ENCODE results near the gene SERPINB6.
"Not testable (repeated sequence)": the region's sequence is repeated elsewhere in the genome, so short reads cannot be mapped to it uniquely, and the experiment has no call there.

SERPINB6 gene

DNA sequence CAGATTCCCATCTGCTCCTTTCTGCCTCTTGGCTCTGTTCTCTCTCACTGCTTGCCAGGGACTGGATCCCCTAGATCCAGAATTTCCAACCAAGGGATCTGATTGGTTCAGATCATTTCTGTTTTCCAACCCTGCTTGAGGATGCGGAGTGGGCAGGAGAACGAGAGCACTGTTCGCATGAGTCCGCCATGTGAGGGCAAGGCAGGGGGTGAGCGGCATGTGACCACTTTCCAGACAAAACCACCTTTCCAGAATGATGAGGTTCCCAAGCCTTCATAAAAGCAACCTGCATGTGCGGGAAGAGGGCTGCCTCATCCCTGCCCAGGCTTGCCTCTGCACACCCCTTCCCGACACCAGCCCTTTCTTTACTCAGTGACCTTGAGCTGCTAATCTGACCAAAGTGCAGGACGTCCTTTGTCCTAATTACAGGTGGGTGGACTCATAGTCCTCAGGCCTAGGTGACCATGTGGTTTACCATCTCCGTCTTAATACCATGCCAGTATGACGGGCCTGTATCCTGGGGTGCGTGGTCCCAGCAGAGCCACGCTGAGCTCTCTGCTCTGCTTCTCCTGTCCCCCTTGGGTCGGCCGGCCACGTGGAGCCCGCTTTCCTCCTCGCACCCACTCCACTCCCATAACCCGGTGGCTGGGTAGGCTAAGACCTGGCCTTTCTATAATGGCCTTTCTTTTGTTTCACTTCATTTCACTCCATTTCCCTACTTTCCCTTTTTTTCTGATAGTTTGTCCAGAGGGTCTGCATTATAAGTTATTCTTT, 42.7 kb upstream of the SERPINB6 start:
- TF ChIP-seq, protein P1, sequence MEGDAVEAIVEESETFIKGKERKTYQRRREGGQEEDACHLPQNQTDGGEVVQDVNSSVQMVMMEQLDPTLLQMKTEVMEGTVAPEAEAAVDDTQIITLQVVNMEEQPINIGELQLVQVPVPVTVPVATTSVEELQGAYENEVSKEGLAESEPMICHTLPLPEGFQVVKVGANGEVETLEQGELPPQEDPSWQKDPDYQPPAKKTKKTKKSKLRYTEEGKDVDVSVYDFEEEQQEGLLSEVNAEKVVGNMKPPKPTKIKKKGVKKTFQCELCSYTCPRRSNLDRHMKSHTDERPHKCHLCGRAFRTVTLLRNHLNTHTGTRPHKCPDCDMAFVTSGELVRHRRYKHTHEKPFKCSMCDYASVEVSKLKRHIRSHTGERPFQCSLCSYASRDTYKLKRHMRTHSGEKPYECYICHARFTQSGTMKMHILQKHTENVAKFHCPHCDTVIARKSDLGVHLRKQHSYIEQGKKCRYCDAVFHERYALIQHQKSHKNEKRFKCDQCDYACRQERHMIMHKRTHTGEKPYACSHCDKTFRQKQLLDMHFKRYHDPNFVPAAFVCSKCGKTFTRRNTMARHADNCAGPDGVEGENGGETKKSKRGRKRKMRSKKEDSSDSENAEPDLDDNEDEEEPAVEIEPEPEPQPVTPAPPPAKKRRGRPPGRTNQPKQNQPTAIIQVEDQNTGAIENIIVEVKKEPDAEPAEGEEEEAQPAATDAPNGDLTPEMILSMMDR (IDR thresholded peaks at IDR 0.05; ENCODE audit: low read depth, low read length), result no peak
- no peak overlapping the region for H3K4me3 ChIP-seq (ENCODE audit: low read depth, low read length)

DNA sequence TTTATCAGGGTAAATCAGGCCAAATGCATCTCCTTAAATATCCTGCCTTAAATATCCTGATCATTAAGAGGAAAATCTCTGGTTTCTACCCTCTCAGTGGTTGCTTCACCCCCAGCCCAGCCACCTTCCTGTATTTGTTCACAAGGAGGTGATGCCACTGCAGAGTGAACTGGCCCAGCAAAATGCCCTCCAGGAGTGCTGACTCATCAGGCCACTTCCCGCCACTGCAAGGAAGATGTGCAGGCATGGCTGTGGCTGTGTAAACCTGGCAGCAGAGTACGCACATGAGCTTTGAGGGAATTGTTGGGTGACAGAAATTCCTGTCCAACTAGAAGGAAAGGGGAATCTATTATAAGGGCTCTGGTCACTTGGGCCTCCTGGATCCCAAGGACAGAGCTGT, 42.1 kb upstream of the SERPINB6 start:
- H3K4me3 ChIP-seq (ENCODE audit: low read depth, low read length), result no peak overlapping the region
- TF ChIP-seq, protein P1 (IDR thresholded peaks at IDR 0.05; ENCODE audit: low read depth, low read length), result no peak

DNA sequence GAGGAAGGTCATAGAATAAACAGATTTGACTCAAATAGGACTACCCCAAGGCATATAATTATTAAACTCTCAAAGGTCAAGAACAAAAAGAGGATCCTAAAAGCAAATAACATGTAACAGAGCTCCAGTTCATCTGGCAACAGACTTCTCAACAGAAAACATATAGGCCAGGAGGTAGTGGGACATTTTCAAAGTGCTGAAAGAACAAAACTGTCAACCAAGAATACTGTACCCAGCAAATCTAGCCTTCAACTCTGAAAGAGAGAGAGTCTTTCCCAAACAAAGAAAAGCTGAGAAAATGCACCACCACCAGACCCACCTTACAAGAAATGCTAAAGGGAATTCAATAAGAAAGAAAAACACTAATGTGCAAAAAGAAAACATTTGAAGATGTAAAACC, 40.2 kb upstream of the SERPINB6 start:
- H3K4me3 ChIP-seq (ENCODE audit: low read depth, low read length), result no peak overlapping the region
- TF ChIP-seq, protein P1 (IDR thresholded peaks at IDR 0.05; ENCODE audit: low read depth, low read length), result no peak

DNA sequence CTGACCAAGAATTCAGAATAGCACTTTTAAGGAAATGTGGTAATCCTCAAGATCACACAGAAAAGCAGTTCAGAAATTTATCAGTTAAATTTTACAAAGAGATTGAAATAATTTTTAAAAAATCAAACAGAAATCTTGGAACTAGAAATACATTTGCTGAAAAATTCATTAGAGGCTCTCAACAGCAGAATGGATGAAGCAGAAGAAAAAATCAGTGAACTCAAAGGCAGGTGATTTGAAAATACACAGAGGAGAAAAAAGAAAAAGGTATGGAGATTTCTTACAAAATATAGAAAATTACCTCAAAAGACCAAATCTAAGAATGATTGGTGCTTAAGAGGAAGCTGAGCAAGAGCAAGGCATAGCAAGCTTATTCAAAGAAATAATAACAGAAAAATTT, 39.8 kb upstream of the SERPINB6 start:
- no peak overlapping the region for H3K4me3 ChIP-seq (ENCODE audit: low read depth, low read length)
- TF ChIP-seq, protein P1 (IDR thresholded peaks at IDR 0.05; ENCODE audit: low read depth, low read length), result no peak

DNA sequence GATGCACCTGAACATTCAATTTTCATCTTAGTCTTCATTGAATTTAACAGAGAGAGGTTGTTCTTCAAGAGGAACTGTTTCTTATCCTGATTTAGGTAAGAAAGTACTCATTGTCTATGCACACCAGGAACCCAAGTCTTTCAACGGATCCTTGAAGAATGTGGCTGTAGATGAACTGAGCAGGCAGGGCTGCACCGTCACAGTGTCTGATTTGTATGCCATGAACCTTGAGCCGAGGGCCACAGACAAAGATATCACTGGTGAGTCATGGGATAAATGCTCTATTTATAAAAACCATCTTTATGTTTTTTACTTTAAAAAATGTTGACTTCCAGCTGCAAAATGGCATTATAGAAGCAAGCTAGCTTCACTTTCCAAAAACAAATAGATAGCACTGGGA, 38.6 kb upstream of the SERPINB6 start:
- H3K4me3 ChIP-seq (ENCODE audit: low read depth, low read length), result no peak overlapping the region
- TF ChIP-seq, protein P1 (IDR thresholded peaks at IDR 0.05; ENCODE audit: low read depth, low read length), result no peak

DNA sequence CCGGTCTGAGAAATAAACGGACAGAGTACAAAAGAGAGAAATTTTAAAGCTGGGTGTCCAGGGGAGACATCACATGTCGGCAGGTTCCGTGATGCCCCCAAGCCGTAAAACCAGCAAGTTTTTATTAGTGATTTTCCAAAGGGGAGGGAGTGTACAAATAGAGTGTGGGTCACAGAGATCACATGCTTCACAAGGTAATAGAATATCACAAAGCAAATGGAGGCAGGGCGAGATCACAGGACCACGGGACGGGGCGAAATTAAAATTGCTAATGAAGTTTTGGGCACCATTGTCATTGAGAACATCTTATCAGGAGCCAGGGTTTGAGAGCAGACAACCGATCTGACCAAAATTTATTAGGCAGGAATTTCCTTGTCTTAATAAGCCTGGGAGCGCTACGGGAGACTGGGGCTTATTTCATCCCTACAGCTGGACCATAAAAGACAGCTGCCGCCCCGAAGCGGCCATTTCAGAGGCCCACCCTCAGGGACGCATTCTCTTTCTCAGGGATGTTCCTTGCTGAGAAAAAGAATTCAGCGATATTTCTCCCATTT, 37.4 kb upstream of the SERPINB6 start:
- H3K4me3 ChIP-seq (ENCODE audit: low read depth, low read length), result not testable (repeated sequence)

DNA sequence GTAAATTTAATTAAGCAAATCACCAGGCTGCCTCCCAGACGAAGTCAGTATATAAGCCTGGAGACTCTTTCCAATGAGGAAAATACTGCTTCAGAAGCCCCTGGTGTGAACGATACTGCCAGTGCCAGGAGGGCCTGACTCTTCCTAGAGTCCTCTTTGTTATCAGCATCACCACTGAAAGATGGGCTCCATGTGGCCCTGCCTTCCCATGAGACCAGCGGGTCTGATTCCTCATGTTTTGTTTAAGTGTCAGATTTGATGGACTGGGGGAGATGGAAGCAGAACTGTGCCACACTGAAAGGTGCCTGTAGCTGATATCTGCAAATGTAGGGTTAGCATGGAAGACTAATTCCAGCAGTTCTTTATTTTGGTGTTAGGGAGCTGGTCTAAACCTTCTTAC, 36.2 kb upstream of the SERPINB6 start:
- TF ChIP-seq, protein P1 (IDR thresholded peaks at IDR 0.05; ENCODE audit: low read depth, low read length), result no peak
- no peak overlapping the region for H3K4me3 ChIP-seq (ENCODE audit: low read depth, low read length)
